HG03064 (cell line): ENCODE results near the gene GPC5.
"Not testable (repeated sequence)": the region's sequence is repeated elsewhere in the genome, so short reads cannot be mapped to it uniquely, and the experiment has no call there.

Experiments used
- ATAC-seq: cut with Tn5 transposase; IDR thresholded peaks from one replicate; pipeline ENCODE4 v1.9.1; 2021; ENCODE audit warnings: low read depth; ENCODE audit not compliant: unreplicated experiment

GPC5 gene

GRCh38 chr13:91368676-91369440 lies 29.6 kb upstream of the GPC5 start:
- ATAC-seq = no peak

GRCh38 chr13:91369441-91369831 lies 29.0 kb upstream of the GPC5 start:
- no peak for ATAC-seq

- no peak for ATAC-seq
Measured at GRCh38 chr13:91370501-91370900, 27.9 kb upstream of the GPC5 start.

DNA sequence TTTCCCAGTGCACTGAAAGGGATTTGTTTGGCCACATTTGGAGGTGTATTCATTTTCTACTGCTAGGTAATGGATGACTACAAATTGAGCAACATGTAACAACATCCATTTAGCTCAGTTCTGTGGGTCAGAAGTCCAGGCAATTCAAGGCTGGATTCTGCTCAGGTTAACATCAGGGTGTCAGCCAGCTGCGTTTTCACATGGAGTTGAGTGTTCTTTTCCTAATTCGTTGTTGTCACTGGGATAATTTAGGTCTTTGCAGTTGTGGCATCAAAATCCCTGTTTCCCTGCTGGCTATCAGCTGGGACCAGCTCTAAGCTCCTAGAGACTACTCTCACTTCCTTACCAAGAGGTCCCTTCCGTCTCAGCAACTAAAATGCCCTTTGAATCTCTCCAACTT lies 25.5 kb upstream of the GPC5 start:
- ATAC-seq = no peak

GRCh38 chr13:91375116-91375729 lies 23.2 kb upstream of the GPC5 start:
- peak; percentile 96 for ATAC-seq

- no peak for ATAC-seq
Measured at GRCh38 chr13:91381371-91381770, 17.1 kb upstream of the GPC5 start.

DNA sequence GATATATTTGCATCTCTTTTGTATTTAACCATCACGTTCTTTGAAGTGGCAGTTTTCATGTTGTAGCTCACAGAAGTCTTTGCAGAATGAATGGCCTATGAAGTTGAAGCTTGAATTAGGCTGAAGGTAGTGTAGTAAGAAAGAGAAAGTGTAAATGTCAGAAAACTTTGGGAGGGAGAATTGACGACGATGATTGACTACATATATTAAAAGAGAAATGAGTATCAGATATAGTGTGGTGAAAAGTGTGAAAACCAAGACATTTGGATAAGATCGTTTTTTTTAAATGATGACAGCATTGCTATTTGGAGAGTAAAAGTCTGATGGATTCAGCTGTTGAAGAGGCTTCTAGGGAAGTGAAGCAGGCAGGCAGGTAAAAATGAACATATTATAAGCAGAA lies 14.6 kb upstream of the GPC5 start:
- ATAC-seq = no peak

GRCh38 chr13:91384896-91385295 lies 13.5 kb upstream of the GPC5 start:
- ATAC-seq = no peak

- no peak for ATAC-seq
Measured at GRCh38 chr13:91389186-91389585, 9.2 kb upstream of the GPC5 start.

DNA sequence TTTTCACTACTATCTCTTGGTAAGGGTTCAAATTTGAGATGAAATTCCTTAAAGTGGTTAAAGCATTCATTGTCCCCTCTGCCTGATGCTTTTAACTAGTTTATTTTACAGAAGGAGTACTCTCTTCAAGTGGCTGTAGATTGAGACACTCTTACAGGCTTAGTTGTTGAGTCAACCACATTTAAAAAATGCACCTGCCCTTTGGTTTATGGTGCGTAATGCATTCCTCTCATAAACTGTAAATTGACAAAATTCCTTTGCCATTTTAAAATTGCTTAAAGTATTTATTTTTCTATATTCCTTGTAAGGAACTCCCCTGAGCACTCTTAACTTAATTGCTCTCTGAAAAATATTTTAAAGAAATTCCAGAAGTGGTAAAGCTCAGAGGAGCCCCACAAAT lies 826 bp upstream of the GPC5 start:
- ATAC-seq = no peak

DNA sequence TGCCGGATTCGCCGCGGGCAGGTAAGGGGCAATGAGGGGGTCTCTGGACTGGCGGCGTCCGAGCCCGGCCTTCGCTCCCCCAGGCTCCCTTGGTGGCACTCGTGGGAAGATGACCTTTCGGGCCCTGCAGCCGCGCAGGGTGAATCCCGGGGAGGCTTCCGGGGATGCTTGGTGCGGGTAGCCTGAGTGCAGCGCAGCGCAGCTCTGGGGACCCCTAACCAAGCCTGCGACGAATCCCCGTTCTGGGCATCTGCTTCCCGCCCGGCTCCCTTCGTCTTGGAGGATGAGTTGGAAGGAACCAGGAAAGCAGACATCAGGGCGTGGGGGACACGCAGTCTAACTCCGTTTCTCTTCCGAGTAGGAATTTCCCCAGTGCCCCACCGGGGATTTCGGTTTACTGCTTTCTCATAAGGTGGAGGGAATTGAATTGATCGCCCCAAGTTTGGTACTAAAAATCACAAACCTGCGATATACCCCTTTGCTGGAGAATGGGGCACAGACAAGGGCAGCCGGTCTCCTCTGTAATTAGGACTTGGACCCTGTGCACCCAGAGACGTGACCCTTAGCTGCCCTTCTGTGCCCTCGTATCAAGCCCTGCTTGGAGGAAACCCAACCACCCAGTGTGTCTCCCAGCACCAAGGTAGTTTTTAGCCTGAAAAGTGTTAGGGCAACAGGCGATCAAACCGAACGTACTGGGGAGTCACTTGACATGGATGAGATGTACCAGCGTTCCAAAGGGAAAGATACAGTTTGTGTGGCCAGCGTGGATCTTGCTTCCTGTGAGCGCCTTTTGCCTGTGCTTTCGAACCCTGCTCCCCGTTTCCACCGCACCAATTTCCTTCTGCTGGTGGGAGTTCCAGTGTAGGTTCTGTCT lies 1.0 kb downstream of the GPC5 start:
- ATAC-seq = peak; percentile 12

GRCh38 chr13:91400063-91400399 lies 1.6 kb downstream of the GPC5 start:
- no peak for ATAC-seq

DNA sequence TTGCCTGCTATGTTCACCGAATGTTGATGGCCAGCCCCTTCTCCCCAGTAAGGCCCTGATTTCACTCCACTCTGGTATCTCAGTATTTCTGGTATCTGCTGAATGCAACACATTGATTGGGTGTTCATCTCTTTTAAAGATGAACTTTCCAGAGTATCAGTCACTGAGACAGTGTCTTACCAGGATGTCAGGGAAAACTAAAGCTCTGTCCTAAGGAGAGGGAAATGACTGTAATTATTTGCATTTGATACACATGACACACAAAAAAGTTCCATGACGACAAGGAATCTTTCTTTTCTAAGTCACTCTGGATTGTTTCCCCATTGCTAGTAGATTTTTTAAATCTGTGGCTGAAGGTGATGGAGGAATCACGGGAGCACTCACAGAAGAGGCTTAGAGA lies 2.2 kb downstream of the GPC5 start:
- no peak for ATAC-seq

DNA sequence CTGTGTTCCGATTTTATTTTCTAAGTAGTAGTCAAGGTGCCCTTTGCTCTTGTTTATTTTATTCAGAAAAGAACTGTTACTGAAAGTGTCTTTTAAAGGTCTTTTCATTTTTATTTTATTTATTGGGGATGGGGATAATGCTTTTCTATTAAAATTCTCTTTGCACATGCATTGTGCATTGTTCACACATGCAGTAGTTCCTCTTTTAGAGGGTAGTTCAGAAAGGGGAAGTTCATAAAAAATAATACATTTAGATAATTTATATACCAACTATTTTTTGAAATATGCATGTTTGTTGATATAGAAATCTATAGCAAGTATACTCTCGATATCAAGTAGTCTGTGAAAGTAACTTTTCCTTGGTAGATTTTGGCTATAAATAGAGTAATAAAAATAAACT lies 3.5 kb downstream of the GPC5 start:
- no peak for ATAC-seq

DNA sequence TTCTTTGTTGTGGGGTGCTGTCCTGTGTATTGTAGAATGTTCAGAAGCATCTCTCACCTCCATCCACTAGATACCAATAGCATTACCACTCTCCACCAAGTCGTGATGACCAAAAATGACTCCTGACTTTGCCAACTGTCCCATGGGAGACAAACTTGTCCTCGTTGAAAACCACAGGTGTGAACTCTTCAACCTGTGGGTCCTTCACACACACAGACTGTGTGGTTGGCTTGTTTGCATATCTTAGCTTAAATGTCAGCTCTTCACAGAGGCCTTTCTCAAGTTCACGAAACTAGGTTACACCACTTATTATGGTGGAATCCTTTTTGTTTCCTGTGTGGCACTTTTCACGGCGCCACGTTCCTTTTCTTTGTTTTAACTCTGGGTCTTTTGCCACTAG lies 6.8 kb downstream of the GPC5 start:
- ATAC-seq = peak; percentile 59

DNA sequence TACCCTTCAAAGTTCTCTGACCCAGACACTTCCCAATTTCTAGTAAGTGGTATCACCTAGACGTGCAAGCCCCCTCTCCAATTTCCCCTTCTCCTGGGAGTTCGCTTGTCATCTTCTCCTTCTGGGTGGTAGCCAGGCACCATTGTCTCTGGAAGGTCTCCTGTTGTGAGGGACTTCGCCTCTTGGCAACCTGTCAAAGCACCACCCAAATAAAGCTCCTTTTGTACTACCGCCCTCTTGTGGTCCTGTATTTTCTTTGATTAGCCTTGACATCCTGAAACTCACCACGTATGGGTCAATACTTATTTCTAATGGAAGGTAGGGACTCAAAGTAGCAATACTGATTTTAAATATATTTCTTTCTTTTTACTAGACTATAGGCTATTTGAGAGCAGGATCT lies 8.2 kb downstream of the GPC5 start:
- no peak for ATAC-seq

DNA sequence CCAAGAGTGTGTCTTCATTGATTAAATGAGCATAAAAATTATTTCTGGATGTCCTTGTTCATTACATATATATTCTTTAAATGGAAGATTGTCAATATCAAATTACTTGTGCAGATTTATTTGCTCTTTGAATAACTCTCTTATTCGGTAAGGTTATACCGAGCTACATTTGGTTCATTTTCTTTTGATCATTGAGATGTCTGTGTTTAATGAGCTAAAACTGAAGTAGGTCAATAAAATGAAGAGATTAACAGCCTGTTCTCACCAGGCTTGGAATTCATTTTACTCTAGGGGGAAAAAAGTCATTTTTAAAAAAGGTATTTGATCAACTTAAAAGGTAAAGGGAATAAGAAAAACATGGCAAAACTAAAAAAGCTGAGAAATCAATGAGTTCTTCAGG lies 10.6 kb downstream of the GPC5 start:
- no peak for ATAC-seq

- ATAC-seq = not testable (repeated sequence)
Measured at GRCh38 chr13:91416579-91416978, 18.2 kb downstream of the GPC5 start.

DNA sequence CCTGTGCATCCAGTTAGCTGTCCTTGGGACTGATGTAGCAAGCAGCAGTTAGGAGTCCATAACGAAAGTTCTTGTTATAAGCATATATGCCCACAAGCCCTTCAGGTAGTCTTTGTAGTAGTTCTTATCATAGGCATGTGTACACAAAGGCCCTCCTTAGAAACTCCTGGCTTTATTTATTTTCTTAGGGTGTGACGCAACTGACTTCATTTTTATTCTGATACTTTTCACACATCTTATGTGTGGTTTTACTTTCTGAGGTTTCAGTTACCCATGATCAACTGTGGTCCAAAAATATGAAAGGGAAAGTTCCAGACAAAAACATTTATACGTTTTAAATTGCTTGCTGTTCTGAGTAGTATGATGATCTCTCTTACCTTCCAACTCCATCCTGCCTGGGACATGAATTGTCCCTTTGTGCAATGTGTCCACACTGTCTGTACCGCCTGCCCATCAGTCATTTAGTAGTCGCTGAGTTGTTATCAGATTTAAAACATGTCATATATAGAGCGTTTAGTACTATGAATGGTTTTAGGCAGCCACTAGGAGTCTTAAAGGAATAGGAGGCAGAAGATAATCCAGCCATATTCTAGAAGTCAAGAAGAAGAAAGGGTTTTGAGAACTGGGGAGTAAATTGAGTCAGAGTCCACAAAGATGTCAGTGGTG lies 19.4 kb downstream of the GPC5 start:
- ATAC-seq = no peak

GRCh38 chr13:91426913-91427312 lies 28.5 kb downstream of the GPC5 start:
- ATAC-seq = no peak

- not testable (repeated sequence) for ATAC-seq
Measured at GRCh38 chr13:91438674-91439073, 40.3 kb downstream of the GPC5 start.
